Stimulated activated CD8-positive, alpha-beta memory T cell treated with anti-CD3 and anti-CD28 coated beads, Interleukin-7, amount 100 ng/mL, for 24 hours (primary cell): ENCODE data around the gene FAM107B.
"Not testable (repeated sequence)": the region's sequence is repeated elsewhere in the genome, so short reads cannot be mapped to it uniquely, and the experiment has no call there.

ENCODE experiments used
- DNase-seq: peaks from one replicate; pipeline ENCODE4 v3.0.0-alpha.2; 2020; ENCODE audit warnings: low read depth

FAM107B gene

GRCh38 chr10:14692344-14693076, 82.2 kb downstream of the FAM107B start:
- DNase-seq: no peak

- no peak for DNase-seq
Observed at GRCh38 chr10:14691359-14691758, 83.3 kb downstream of the FAM107B start.

- DNase-seq: no peak
Observed at GRCh38 chr10:14688606-14689005, 86.1 kb downstream of the FAM107B start.

- not testable (repeated sequence) for DNase-seq
Observed at GRCh38 chr10:14688189-14688588, 86.5 kb downstream of the FAM107B start.

GRCh38 chr10:14687340-14687739, 87.4 kb downstream of the FAM107B start:
- no peak for DNase-seq

- DNase-seq: no peak
Observed at GRCh38 chr10:14686356-14686755, 88.3 kb downstream of the FAM107B start.

GRCh38 chr10:14684354-14684753, 90.3 kb downstream of the FAM107B start:
- DNase-seq: no peak

- no peak for DNase-seq
Observed at GRCh38 chr10:14683256-14683655, 91.4 kb downstream of the FAM107B start.

GRCh38 chr10:14681802-14682201, 92.9 kb downstream of the FAM107B start:
- no peak for DNase-seq

GRCh38 chr10:14681305-14681704, 93.4 kb downstream of the FAM107B start:
- no peak for DNase-seq

GRCh38 chr10:14678637-14679036, 96.1 kb downstream of the FAM107B start:
- DNase-seq: no peak

- DNase-seq: no peak
Observed at GRCh38 chr10:14676732-14677131, 98.0 kb downstream of the FAM107B start.

- DNase-seq: no peak
Observed at GRCh38 chr10:14674376-14675050, 100.2 kb downstream of the FAM107B start.

- DNase-seq: no peak
Observed at GRCh38 chr10:14673189-14673861, 101.4 kb downstream of the FAM107B start.

GRCh38 chr10:14671386-14671831, 103.3 kb downstream of the FAM107B start:
- no peak for DNase-seq

GRCh38 chr10:14670551-14671240, 104.0 kb downstream of the FAM107B start:
- no peak for DNase-seq

GRCh38 chr10:14669576-14669975, 105.1 kb downstream of the FAM107B start:
- DNase-seq: no peak

GRCh38 chr10:14667781-14668180, 106.9 kb downstream of the FAM107B start:
- no peak for DNase-seq

- no peak for DNase-seq
Observed at GRCh38 chr10:14667280-14667679, 107.4 kb downstream of the FAM107B start.

GRCh38 chr10:14665865-14666857, 108.5 kb downstream of the FAM107B start:
- no peak for DNase-seq

GRCh38 chr10:14665304-14665703, 109.4 kb downstream of the FAM107B start:
- no peak for DNase-seq
